ENCODE data around the gene OSBPL8. TPM values are rescaled to one million over a fixed set of nuclear protein-coding genes. Genes with fewer than 3 reads are reported as not detected.

OSBPL8 gene
- total and polyA plus RNA-seq, 12 donors, result 3.7 to 154 (median 45.1) TPM

DNA sequence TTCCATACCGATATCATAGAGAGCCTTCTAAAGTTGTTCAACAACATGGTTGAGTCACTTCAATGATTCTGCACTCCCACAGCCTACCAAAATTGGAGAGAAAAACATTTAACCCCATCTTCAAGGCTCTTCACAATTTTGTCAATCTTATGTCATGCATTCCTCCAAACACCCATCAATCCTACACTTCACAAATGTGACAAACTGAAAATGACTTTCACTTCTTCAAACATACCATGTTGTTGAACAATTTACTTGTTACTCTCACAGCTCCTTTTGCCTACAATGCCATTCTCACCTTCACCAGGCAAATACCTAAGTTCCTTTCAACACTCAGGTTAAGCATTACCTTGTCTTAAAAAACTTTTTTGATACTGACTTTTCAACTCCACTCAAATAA, 88.0 kb downstream of the OSBPL8 start:
- Histone ChIP-seq H3K36me3 (replicated peaks in 1 of 2) (no peaks in the 10 kb centered on the region), H3K27me3 (no peaks in the 10 kb centered on the region), H3K4me3 (no peak overlapping the region), H3K9me3 (replicated peaks in 1 of 3) (no peaks in the 10 kb centered on the region), H3K27ac (no peak overlapping the region), H3K4me1 (replicated peaks in 1 of 2) (peaks cover 0 to 16% of the 10 kb centered on the region in 2 donors)
- intact Hi-C loops (cut with DNase I), result no loop called here
- 74 to 96% (median 90%) methylated on average over 1 of the region's 1 CpG for WGBS, 4 donors
- TF ChIP-seq POLR2A (IDR thresholded peaks at IDR 0.05), result no peak
- TF ChIP-seq, protein P1, sequence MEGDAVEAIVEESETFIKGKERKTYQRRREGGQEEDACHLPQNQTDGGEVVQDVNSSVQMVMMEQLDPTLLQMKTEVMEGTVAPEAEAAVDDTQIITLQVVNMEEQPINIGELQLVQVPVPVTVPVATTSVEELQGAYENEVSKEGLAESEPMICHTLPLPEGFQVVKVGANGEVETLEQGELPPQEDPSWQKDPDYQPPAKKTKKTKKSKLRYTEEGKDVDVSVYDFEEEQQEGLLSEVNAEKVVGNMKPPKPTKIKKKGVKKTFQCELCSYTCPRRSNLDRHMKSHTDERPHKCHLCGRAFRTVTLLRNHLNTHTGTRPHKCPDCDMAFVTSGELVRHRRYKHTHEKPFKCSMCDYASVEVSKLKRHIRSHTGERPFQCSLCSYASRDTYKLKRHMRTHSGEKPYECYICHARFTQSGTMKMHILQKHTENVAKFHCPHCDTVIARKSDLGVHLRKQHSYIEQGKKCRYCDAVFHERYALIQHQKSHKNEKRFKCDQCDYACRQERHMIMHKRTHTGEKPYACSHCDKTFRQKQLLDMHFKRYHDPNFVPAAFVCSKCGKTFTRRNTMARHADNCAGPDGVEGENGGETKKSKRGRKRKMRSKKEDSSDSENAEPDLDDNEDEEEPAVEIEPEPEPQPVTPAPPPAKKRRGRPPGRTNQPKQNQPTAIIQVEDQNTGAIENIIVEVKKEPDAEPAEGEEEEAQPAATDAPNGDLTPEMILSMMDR (IDR thresholded peaks at IDR 0.05), result no peak
- DNase-seq, result no peak

DNA sequence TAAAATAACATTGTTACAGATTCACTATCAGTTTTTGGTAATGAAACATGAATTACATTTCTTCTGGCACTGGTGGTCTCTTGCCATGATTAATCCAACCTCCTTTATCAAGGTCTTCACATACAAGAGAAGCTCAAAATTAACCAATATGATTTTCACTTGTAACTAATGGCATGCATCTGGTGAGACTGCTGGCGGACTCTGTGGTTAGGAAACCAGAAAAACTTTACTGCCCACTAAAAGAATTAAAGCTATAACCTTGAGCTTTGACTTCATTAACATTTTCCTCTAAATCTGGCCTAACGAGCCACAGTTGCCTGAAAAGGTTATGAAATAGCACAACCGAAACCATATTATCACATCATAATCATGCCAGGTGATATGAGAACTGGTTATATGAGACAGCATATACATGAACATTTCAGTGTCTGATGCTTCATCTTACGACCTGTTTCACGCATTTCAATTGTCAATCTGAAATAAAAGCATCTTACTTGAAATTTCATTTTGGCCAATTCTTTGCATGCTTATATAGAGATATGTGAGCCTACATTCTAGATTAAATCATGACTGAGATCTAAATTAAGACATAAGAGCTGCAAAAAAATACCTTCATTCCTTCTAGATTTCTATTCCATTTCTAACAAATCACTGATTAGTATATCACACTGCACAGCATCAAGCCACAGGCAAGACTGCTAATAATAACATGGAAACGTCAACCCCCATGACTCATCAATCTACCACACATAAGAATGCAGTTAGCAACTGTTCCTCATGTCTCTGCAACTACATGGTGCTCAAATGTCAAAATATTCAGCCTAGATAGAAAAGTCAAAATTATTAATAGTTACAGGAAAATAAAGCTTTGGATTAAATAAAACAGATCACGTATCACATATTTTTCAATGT, 89.3 kb downstream of the OSBPL8 start:
- peaks cover 0 to 16% of the 10 kb centered on the region in 2 donors for H3K4me1 ChIP-seq (replicated peaks in 1 of 2)
- H3K27ac ChIP-seq, result no peak overlapping the region
- no peaks in the 10 kb centered on the region for H3K9me3 ChIP-seq (replicated peaks in 1 of 3)
- WGBS, 4 donors, result 70 to 75% (median 73%) methylated on average over 7 of the region's 7 CpGs
- no peaks in the 10 kb centered on the region for H3K27me3 ChIP-seq
- TF ChIP-seq, protein P1 (IDR thresholded peaks at IDR 0.05), result no peak
- no peak for TF ChIP-seq POLR2A (IDR thresholded peaks at IDR 0.05)
- DNase-seq, result peak in 2 of 7 donors; percentile 12 to 19
- intact Hi-C loops (cut with DNase I), result no loop called here
- H3K36me3 ChIP-seq (replicated peaks in 1 of 2), result no peaks in the 10 kb centered on the region
- no peak overlapping the region for H3K4me3 ChIP-seq

DNA sequence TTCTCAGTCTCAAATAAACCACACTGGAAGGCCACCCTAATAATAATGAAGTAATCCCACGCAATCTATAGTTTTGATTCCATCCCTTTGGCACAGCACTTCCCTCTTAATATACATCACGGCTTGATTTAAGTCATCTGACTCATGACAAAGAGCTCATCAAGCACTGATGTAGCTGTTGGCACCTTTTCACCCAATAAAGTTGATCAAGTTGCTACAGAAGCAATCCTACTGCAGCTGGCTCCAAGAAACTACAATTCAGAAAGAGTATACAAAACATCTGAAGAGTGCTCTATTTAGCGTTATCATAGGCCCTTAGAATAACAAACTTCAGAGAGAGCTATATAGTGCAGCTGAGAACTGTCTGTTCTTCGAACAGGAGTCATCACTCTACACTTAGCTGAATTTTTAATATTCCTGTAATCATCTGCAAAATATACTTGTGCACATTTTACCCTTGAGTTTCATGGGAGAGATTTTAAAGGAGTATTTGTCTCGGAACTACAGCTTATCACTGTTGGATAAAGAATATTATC, 94.9 kb downstream of the OSBPL8 start:
- no peak for DNase-seq
- no peak for TF ChIP-seq POLR2A (IDR thresholded peaks at IDR 0.05)
- TF ChIP-seq, protein P1 (IDR thresholded peaks at IDR 0.05), result no peak
- H3K9me3 ChIP-seq (replicated peaks in 1 of 3), result no peaks in the 10 kb centered on the region
- H3K27ac ChIP-seq, result no peak overlapping the region
- H3K4me1 ChIP-seq (replicated peaks in 1 of 2), result peaks cover 0 to 8% of the 10 kb centered on the region in 2 donors
- no peak overlapping the region for H3K4me3 ChIP-seq
- H3K27me3 ChIP-seq, result no peaks in the 10 kb centered on the region
- 74 to 82% (median 79%) methylated on average over 5 of the region's 5 CpGs for WGBS, 4 donors
- no peaks in the 10 kb centered on the region for H3K36me3 ChIP-seq (replicated peaks in 1 of 2)
- intact Hi-C loops (cut with DNase I), result no loop called here

DNA sequence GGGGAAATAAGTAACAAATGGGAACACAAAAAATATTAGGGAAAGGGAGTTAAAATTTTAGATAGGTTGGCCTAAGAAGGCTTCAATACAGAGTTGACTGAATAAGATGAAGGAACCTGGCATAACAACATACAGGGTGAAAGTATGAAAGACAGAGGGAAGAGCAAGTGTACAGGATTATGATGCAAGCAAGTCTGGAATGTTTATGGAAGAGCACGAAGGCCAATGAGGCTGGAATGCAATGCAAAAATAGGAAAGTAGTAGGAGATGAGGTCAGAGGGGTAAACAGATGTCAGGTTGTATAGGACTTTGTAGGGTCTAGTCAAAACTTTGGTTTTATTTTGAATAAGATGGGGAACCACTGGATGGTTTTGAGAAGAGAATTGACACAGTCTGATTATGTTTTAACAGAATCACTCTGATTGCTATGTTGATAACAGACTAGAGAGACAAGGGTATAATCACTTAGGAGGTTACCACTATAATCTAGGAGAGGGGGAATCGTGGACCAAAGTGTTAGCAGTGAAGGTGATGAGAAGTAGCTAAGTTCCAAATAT, 96.8 kb downstream of the OSBPL8 start:
- no peak for DNase-seq
- WGBS, 4 donors, result 84 to 100% (median 90%) methylated on average over 2 of the region's 2 CpGs
- no peak overlapping the region for H3K4me3 ChIP-seq
- TF ChIP-seq, protein P1 (IDR thresholded peaks at IDR 0.05), result no peak
- no peak overlapping the region for H3K27ac ChIP-seq
- H3K36me3 ChIP-seq (replicated peaks in 1 of 2), result no peaks in the 10 kb centered on the region
- peaks cover 0 to 6% of the 10 kb centered on the region in 2 donors for H3K4me1 ChIP-seq (replicated peaks in 1 of 2)
- no peaks in the 10 kb centered on the region for H3K9me3 ChIP-seq (replicated peaks in 1 of 3)
- no peaks in the 10 kb centered on the region for H3K27me3 ChIP-seq
- intact Hi-C loops (cut with DNase I), result no loop called here

Measured in adrenal gland (tissue), 12 donors.